Measurements from ENCODE around the gene NOTO. TPM values are rescaled to one million over a fixed set of nuclear protein-coding genes. Genes with fewer than 3 reads are reported as not detected.

NOTO gene
- total RNA-seq, 1 donor from 2014 or later = not detected

GRCh38 chr2:73258186-73258912, 56.0 kb downstream of the NOTO start:
- DNase-seq (ENCODE audit: low spot score) = no peak
- Mint-ChIP-seq H3K9me3 (no peaks in the 10 kb centered on the region), H3K27ac (no peak overlapping the region), H3K4me1 (ENCODE audit: low read depth) (no peaks in the 10 kb centered on the region), H3K36me3 (ENCODE audit: low read depth) (peaks cover 10% of the 10 kb centered on the region), H3K27me3 (ENCODE audit: insufficient read depth) (no peaks in the 10 kb centered on the region), H3K4me3 (no peak overlapping the region)
- intact Hi-C loops (cut with micrococcal nuclease) = no loop called here

- H3K36me3 Mint-ChIP-seq (ENCODE audit: low read depth) = peaks cover 10% of the 10 kb centered on the region
- H3K4me1 Mint-ChIP-seq (ENCODE audit: low read depth) = no peaks in the 10 kb centered on the region
- H3K9me3 Mint-ChIP-seq = no peaks in the 10 kb centered on the region
- H3K27ac Mint-ChIP-seq = no peak overlapping the region
- no peak overlapping the region for H3K4me3 Mint-ChIP-seq
- H3K27me3 Mint-ChIP-seq (ENCODE audit: insufficient read depth) = no peaks in the 10 kb centered on the region
- no peak for DNase-seq (ENCODE audit: low spot score)
- intact Hi-C loops (cut with micrococcal nuclease) = no loop called here
These were observed 56.5 kb downstream of the NOTO start for GRCh38 chr2:73258913-73259215.

- H3K9me3 Mint-ChIP-seq = no peaks in the 10 kb centered on the region
- H3K27ac Mint-ChIP-seq = no peak overlapping the region
- H3K36me3 Mint-ChIP-seq (ENCODE audit: low read depth) = peaks cover 10% of the 10 kb centered on the region
- intact Hi-C loops (cut with micrococcal nuclease) = no loop called here
- H3K4me3 Mint-ChIP-seq = no peak overlapping the region
- no peak for DNase-seq (ENCODE audit: low spot score)
- H3K4me1 Mint-ChIP-seq (ENCODE audit: low read depth) = no peaks in the 10 kb centered on the region
- no peaks in the 10 kb centered on the region for H3K27me3 Mint-ChIP-seq (ENCODE audit: insufficient read depth)
These were observed 56.9 kb downstream of the NOTO start for GRCh38 chr2:73259276-73259675.

- DNase-seq (ENCODE audit: low spot score) = no peak
- intact Hi-C loops (cut with micrococcal nuclease) = no loop called here
- peaks cover 7% of the 10 kb centered on the region for H3K36me3 Mint-ChIP-seq (ENCODE audit: low read depth)
- H3K9me3 Mint-ChIP-seq = no peaks in the 10 kb centered on the region
- H3K4me1 Mint-ChIP-seq (ENCODE audit: low read depth) = no peaks in the 10 kb centered on the region
- H3K27me3 Mint-ChIP-seq (ENCODE audit: insufficient read depth) = no peaks in the 10 kb centered on the region
- H3K4me3 Mint-ChIP-seq = no peak overlapping the region
- no peak overlapping the region for H3K27ac Mint-ChIP-seq
These were observed 57.4 kb downstream of the NOTO start for GRCh38 chr2:73259704-73260337.

GRCh38 chr2:73260338-73260984, 58.1 kb downstream of the NOTO start:
- H3K4me1 Mint-ChIP-seq (ENCODE audit: low read depth) = no peaks in the 10 kb centered on the region
- intact Hi-C loops (cut with micrococcal nuclease) = no loop called here
- no peaks in the 10 kb centered on the region for H3K9me3 Mint-ChIP-seq
- no peak overlapping the region for H3K4me3 Mint-ChIP-seq
- no peaks in the 10 kb centered on the region for H3K27me3 Mint-ChIP-seq (ENCODE audit: insufficient read depth)
- no peak for DNase-seq (ENCODE audit: low spot score)
- H3K27ac Mint-ChIP-seq = no peak overlapping the region
- peaks cover 7% of the 10 kb centered on the region for H3K36me3 Mint-ChIP-seq (ENCODE audit: low read depth)

Other genes with a start within 250 kb of the NOTO start
- gene SFXN5, start 130.9 kb upstream of the NOTO start, total RNA-seq = 9.5 and 12.0 TPM in 2 replicates
- 12.1 and 12.9 TPM in 2 replicates for gene RAB11FIP5, start 89.6 kb upstream of the NOTO start, total RNA-seq
- 58.5 and 62.3 TPM in 2 replicates for gene SMYD5, start 11.7 kb downstream of the NOTO start, total RNA-seq
- gene PRADC1, start 30.7 kb downstream of the NOTO start, total RNA-seq = 16.6 and 18.6 TPM in 2 replicates
- 631 and 648 TPM in 2 replicates for gene CCT7, start 31.7 kb downstream of the NOTO start, total RNA-seq
- 29.3 and 30.9 TPM in 2 replicates for gene FBXO41, start 81.9 kb downstream of the NOTO start, total RNA-seq
- 1.9 TPM in 2 replicates for gene EGR4, start 91.0 kb downstream of the NOTO start, total RNA-seq
- gene ALMS1, start 183.3 kb downstream of the NOTO start, total RNA-seq = 18.2 and 19.4 TPM in 2 replicates

Data from activated T-helper 1 cell treated with anti-CD3 and anti-CD28 coated beads, Interleukin-12 subunit alpha, Interleukin-12 subunit beta, Interleukin-2, Interleukin-4 antibody, amounts not matched to agents 30 ng/mL and 10 ng/mL and 1 ng/mL, durations not matched to agents 14 hours and 24 hours and 36 hours (primary cell).